HL-60 (cell line): ENCODE measurements around the gene HOTAIR.

ENCODE experiments used
- DNase-seq, 2 experiments: peaks; one replicate each; pipeline ENCODE4 v3.0.0-alpha.2; 2010 to 2020; ENCODE audit warnings: low read depth in 1 of 2, low spot score in 1 of 2
- H3K27ac ChIP-seq: fragments of 250-450 bp; sonication (Bioruptor Pico); replicated peaks from 2 replicates; pipeline ENCODE4 v1.5.1; 2020; ENCODE audit warnings: mild to moderate bottlenecking, moderate library complexity
- H3K27me3 ChIP-seq: fragments of 250-450 bp; sonication (Bioruptor Pico); 2 replicates; pipeline ENCODE4 v1.5.1; 2021; ENCODE audit warnings: mild to moderate bottlenecking, moderate library complexity; ENCODE audit not compliant: insufficient read depth, poor library complexity, severe bottlenecking
- H3K4me3 ChIP-seq: replicated peaks from 2 replicates; pipeline ENCODE4 v1.5.1; 2011; ENCODE audit warnings: mild to moderate bottlenecking, control low read depth, low read length; ENCODE audit not compliant: insufficient read depth
- GABPA ChIP-seq: IDR thresholded peaks from 2 replicates; pipeline ENCODE4 v1.6.1; 2012; ENCODE audit warnings: low read depth
- POLR2AphosphoS5 ChIP-seq: IDR thresholded peaks from 2 replicates; pipeline ENCODE4 v1.6.1; 2012; ENCODE audit warnings: low read depth
- REST ChIP-seq: IDR thresholded peaks from 2 replicates; pipeline ENCODE4 v1.6.1; 2012; ENCODE audit warnings: low read depth; ENCODE audit not compliant: insufficient replicate concordance
- SPI1 ChIP-seq: IDR thresholded peaks from 2 replicates; pipeline ENCODE4 v1.6.1; 2012; ENCODE audit warnings: low read depth, mild to moderate bottlenecking, borderline replicate concordance
- TF ChIP-seq, protein P1 (sequence below): IDR thresholded peaks from one replicate; pipeline ENCODE4 v1.5.1; 2011; ENCODE audit warnings: low read length, control low read depth, inconsistent platforms; ENCODE audit not compliant: insufficient read depth

Gene HOTAIR

GRCh38 chr12:53976823-53977595 is 2.3 kb upstream of the HOTAIR start:
- H3K27me3 ChIP-seq = peaks cover 81% of the 10 kb centered on the region
- TF ChIP-seq SPI1 (no peak), GABPA (no peak), REST (no peak), POLR2AphosphoS5 (no peak)
- TF ChIP-seq, protein P1, sequence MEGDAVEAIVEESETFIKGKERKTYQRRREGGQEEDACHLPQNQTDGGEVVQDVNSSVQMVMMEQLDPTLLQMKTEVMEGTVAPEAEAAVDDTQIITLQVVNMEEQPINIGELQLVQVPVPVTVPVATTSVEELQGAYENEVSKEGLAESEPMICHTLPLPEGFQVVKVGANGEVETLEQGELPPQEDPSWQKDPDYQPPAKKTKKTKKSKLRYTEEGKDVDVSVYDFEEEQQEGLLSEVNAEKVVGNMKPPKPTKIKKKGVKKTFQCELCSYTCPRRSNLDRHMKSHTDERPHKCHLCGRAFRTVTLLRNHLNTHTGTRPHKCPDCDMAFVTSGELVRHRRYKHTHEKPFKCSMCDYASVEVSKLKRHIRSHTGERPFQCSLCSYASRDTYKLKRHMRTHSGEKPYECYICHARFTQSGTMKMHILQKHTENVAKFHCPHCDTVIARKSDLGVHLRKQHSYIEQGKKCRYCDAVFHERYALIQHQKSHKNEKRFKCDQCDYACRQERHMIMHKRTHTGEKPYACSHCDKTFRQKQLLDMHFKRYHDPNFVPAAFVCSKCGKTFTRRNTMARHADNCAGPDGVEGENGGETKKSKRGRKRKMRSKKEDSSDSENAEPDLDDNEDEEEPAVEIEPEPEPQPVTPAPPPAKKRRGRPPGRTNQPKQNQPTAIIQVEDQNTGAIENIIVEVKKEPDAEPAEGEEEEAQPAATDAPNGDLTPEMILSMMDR = no peak
- no peak for DNase-seq
- no peak overlapping the region for H3K4me3 ChIP-seq
- no peak overlapping the region for H3K27ac ChIP-seq

DNA sequence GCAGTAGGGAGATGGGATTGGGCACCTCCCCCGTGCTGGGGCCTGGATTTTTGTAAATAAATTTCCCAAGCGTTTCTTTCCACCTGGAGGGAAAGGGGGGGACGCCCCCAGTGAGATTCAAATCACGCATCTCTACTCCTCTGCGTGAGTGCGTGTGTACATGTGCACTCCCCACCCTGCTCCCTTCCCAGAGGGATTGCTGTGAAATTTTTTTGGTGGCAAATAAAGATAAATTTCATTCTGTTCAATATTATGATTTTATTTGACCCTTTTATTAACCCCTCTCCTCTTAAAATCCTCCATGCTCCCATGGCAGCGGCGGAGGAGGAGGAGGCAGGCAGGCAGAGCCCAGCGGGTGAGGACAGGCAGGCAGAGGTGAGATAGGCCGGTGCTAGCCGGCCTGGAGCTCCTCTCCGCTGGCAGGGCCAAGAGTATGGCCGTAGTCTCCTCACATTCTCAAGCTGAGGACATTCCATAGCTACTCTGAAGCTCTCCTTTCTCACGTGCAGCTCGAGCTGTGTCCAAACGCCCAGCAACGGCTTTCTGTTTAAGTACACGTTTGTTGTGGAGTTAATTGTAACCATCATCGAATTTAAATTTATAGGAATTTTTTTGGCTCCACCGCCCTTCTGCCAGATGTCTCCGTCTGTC is 1.5 kb upstream of the HOTAIR start:
- H3K27ac ChIP-seq = no peak overlapping the region
- peaks cover 81% of the 10 kb centered on the region for H3K27me3 ChIP-seq
- no peak for TF ChIP-seq REST
- TF ChIP-seq, protein P1 = no peak
- no peak for TF ChIP-seq POLR2AphosphoS5
- no peak for TF ChIP-seq SPI1
- H3K4me3 ChIP-seq = no peak overlapping the region
- no peak for DNase-seq

- H3K4me3 ChIP-seq = no peak overlapping the region
- TF ChIP-seq SPI1 = no peak
- no peak for TF ChIP-seq REST
- peaks cover 86% of the 10 kb centered on the region for H3K27me3 ChIP-seq
- no peak for DNase-seq
- no peak overlapping the region for H3K27ac ChIP-seq
These were observed 862 bp upstream of the HOTAIR start for GRCh38 chr12:53975479-53976152.
